HFF-Myc (cell line): ENCODE data around the gene TFAP2A.

Experiments
- DNase-seq: peaks from one replicate; pipeline ENCODE4 v3.0.0-alpha.2; 2011; ENCODE audit warnings: low read depth; ENCODE audit errors: extremely low read depth
- H3K4me3 ChIP-seq: replicated peaks from 2 replicates; pipeline ENCODE4 v1.5.1; 2011; ENCODE audit warnings: low read depth, mild to moderate bottlenecking, control low read depth, low read length
- TF ChIP-seq, protein P1 (sequence below): IDR thresholded peaks from 2 replicates; pipeline ENCODE4 v1.5.1; 2012; ENCODE audit warnings: mild to moderate bottlenecking, low read depth, low read length, control low read depth; ENCODE audit errors: missing control alignments

The TFAP2A gene

DNA sequence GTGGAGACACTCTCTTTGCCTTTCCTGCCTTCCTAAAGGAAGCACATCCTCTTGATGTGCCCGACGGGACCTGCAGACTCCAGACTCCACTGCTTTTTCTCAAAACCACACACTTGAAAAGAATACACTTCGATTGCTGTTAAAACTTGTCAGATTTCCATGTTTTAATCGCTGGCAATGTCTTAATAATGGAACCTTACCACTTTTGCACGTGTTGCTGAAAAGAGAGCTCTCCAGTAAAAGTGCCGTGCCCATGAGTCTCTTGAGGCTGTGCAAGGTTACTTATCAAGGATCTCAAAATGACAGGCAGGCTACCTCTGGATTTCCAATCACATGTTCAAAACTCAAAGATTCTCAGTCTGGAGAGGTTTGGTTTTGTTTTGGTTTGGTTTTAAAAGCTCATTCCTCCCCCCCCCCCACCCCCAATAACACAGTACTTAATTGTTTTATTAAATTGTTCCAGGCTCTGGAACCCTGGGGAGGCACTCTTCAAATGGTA, 12.0 kb upstream of the TFAP2A start:
- no peak for DNase-seq

DNA sequence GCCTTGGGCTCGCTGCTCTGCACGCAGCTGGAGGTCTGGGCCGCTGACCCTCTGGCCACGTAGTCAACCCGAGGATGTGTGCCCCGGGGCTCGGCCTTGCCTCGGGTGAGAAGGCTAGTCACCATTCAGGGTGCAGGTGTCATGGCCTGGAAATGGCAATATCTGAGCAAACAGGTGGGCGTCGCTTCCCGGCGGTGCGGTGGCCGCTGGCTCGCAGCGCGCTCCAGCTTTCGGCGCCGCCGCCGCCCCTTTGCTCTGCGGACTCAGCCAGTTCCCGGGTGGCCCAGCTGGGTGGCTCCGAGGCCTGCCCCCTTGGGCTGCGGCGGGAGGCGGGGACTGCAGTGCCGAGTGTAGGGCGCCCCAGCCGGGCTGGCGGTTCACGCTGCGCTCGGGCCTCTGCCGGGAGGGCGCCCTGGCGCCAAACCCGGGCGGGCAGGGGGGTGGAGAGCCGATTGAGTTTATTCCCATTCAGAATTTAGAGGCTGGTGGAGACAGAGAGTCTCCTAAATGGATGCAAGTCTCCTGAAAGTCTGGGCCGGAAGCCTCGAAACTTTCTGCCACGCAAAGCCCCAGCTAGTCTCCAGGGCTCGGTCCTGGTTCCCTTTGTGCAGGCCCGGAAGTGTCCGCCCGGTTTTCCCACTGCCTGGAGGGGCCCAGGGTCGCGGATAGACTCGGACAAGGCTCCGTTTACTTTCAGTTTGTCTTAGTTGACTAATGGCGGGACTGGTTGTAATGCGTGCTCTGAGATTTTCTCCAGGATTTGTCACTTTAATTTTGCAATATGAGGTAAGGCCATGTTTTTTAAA, 11.3 kb upstream of the TFAP2A start:
- no peak for DNase-seq

More for the DNA sequence above, 12.0 kb upstream of the TFAP2A start:
- H3K4me3 ChIP-seq: peak overlapping the region; percentile 38
- TF ChIP-seq, protein P1, sequence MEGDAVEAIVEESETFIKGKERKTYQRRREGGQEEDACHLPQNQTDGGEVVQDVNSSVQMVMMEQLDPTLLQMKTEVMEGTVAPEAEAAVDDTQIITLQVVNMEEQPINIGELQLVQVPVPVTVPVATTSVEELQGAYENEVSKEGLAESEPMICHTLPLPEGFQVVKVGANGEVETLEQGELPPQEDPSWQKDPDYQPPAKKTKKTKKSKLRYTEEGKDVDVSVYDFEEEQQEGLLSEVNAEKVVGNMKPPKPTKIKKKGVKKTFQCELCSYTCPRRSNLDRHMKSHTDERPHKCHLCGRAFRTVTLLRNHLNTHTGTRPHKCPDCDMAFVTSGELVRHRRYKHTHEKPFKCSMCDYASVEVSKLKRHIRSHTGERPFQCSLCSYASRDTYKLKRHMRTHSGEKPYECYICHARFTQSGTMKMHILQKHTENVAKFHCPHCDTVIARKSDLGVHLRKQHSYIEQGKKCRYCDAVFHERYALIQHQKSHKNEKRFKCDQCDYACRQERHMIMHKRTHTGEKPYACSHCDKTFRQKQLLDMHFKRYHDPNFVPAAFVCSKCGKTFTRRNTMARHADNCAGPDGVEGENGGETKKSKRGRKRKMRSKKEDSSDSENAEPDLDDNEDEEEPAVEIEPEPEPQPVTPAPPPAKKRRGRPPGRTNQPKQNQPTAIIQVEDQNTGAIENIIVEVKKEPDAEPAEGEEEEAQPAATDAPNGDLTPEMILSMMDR: no peak

DNA sequence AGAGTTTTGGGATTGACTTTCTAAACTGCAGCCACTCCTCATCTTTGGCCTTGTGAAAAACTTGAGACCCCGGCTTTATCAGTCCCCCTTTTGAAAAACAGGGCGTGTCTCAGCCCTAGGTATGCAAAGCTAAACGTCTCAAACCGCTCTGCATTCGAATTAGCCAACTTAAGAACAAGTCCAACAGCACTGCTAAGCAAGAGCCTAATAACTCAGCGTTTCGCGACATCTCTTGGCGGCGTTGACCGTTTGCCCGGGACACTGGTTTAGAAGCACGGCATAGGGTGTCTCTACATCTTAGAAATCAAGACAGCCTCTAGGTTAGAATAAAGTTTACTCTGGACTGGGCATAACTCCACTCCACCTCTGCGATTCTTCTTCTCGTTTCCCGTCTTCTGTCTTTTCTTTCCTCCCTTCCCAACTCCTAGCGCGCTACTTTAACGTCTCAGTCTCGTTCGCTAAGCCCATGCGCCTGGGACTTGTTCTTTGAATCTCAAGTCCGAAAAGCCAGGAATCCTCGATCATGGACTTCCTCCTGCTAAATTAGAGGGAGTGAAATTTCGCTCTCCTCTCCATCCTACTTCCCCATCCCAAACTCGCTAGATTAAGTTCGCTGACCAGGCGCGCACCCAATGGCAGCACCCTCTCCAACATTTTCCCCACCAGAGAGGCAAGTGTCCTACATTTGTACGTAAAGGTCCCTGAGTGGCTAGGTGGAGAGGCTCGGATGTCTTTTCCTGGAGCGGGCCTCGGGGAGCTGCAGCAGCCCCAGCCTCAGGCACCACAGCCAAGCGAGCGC, 10.5 kb upstream of the TFAP2A start:
- H3K4me3 ChIP-seq: peak overlapping the region; percentile 38
- DNase-seq: no peak
- TF ChIP-seq, protein P1: no peak

More for the DNA sequence above, 11.3 kb upstream of the TFAP2A start:
- TF ChIP-seq, protein P1: no peak
- peak overlapping the region; percentile 38 for H3K4me3 ChIP-seq

DNA sequence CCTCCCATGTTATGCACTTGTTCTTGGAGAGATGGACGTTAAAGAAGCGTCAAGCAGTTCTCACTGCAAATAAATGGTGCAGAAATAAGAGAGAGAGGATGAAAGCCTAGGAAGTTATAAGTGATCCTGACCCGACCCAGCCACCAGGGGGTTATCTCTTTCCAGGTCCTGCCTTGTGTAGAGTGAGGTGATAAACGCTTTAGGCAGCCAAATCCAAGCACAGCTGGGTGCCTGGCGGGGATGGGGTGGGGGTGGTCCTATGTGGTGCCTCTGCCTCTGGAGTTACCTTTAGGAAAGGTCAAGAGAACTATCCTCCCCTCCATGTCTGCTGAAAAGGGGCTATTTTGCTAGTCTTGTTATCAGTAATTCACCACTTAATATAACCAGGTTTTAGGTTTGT, 9.2 kb upstream of the TFAP2A start:
- TF ChIP-seq, protein P1: peak; percentile 18
- no peak for DNase-seq
- no peak overlapping the region for H3K4me3 ChIP-seq

DNA sequence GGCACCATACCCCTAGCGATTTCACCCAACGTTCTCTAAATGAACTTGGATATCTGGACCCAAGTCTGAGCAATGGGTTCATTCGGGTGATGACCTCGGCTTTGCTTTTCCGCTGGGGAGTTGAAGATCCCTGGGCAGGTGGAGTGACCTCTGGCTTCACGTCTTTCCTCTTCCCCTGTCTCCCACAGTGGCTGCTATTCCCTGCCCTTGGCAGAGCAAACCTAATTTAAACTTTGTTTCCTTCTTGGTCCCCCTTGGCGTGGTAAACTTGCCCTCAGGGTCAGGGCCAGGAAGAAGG, 7.8 kb upstream of the TFAP2A start:
- TF ChIP-seq, protein P1: no peak
- DNase-seq: no peak
- no peak overlapping the region for H3K4me3 ChIP-seq

DNA sequence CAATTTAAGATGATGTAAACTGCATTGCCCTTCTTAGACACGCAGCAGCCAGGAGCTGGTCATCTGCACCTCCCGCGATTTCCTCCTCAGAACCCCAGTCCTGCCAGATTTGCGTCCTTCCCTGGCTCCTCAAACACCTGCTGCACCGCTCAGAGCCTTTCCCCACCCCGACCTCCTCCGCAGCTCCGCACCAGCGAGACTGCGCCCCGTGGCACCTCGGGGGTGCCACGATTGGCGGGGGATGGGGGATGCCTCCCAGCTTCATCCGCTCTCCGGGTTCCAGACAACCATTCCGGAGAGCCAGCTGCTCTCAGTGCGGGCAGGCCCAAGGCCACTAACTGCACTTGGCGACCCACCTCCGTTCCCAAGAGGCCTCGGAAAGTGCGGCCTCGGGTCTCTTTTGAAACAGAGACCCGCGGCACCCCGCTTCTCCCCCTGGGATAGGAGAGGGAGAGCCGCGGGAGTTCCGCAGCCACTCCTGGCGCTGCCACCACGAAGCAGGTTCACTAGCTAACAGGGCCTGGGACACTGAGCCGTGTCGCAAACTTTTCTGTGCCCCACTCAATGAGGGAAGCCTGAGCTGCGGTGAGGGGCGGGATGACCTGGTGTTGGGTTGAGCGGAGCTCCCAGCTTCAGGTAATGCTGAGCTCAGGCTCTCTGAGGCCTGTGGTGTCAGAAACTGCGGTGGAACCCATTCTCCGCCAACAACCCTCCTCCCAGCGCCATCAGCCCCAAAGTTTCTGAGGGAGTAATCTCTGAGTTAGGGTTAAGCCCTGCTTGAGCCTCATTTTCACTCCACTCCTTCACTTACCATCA, 7.3 kb upstream of the TFAP2A start:
- no peak overlapping the region for H3K4me3 ChIP-seq
- TF ChIP-seq, protein P1: no peak
- DNase-seq: no peak
